ENCODE measurements around the gene PIGN.
"Not testable (repeated sequence)": the region's sequence is repeated elsewhere in the genome, so short reads cannot be mapped to it uniquely, and the experiment has no call there.

PIGN gene

GRCh38 chr18:62183578-62184195 lies 3.2 kb downstream of the PIGN start:
- peak; percentile 79 for DNase-seq (ENCODE audit: low read depth)

GRCh38 chr18:62182220-62182619 lies 4.6 kb downstream of the PIGN start:
- no peak for TF ChIP-seq CTCF (conservative IDR thresholded peaks at IDR 0.05; ENCODE audit: low read depth, low read length)
- H3K4me3 ChIP-seq (ENCODE audit: low read depth, low read length): no peak overlapping the region
- no peak for DNase-seq (ENCODE audit: low read depth)

More at GRCh38 chr18:62183578-62184195, 3.2 kb downstream of the PIGN start:
- H3K4me3 ChIP-seq (ENCODE audit: low read depth, low read length): no peak overlapping the region
- peak; percentile 84 for TF ChIP-seq CTCF (conservative IDR thresholded peaks at IDR 0.05; ENCODE audit: low read depth, low read length)

- DNase-seq (ENCODE audit: low read depth): no peak
- TF ChIP-seq CTCF (conservative IDR thresholded peaks at IDR 0.05; ENCODE audit: low read depth, low read length): no peak
These were observed 7.6 kb downstream of the PIGN start for GRCh38 chr18:62179213-62179612.

GRCh38 chr18:62177271-62177670 lies 9.6 kb downstream of the PIGN start:
- no peak for TF ChIP-seq CTCF (conservative IDR thresholded peaks at IDR 0.05; ENCODE audit: low read depth, low read length)

More at GRCh38 chr18:62179213-62179612, 7.6 kb downstream of the PIGN start:
- H3K4me3 ChIP-seq (ENCODE audit: low read depth, low read length): no peak overlapping the region

GRCh38 chr18:62175521-62175920 lies 11.3 kb downstream of the PIGN start:
- DNase-seq (ENCODE audit: low read depth): no peak
- TF ChIP-seq CTCF (conservative IDR thresholded peaks at IDR 0.05; ENCODE audit: low read depth, low read length): no peak
- H3K4me3 ChIP-seq (ENCODE audit: low read depth, low read length): no peak overlapping the region

More at GRCh38 chr18:62177271-62177670, 9.6 kb downstream of the PIGN start:
- no peak overlapping the region for H3K4me3 ChIP-seq (ENCODE audit: low read depth, low read length)
- DNase-seq (ENCODE audit: low read depth): no peak

- no peak for TF ChIP-seq CTCF (conservative IDR thresholded peaks at IDR 0.05; ENCODE audit: low read depth, low read length)
- no peak for DNase-seq (ENCODE audit: low read depth)
- H3K4me3 ChIP-seq (ENCODE audit: low read depth, low read length): no peak overlapping the region
These were observed 14.6 kb downstream of the PIGN start for GRCh38 chr18:62172298-62172697.

GRCh38 chr18:62170857-62171256 lies 16.0 kb downstream of the PIGN start:
- no peak overlapping the region for H3K4me3 ChIP-seq (ENCODE audit: low read depth, low read length)
- no peak for TF ChIP-seq CTCF (conservative IDR thresholded peaks at IDR 0.05; ENCODE audit: low read depth, low read length)
- DNase-seq (ENCODE audit: low read depth): no peak

GRCh38 chr18:62166524-62166923 lies 20.3 kb downstream of the PIGN start:
- not testable (repeated sequence) for H3K4me3 ChIP-seq (ENCODE audit: low read depth, low read length)

More at GRCh38 chr18:62166524-62166923, 20.3 kb downstream of the PIGN start:
- not testable (repeated sequence) for DNase-seq (ENCODE audit: low read depth)

Data from choroid plexus epithelial cell (primary cell).